Duodenal mucosa (tissue), 2 donors: ENCODE data around the gene CAMKK1.

ENCODE experiments used
- H3K27ac ChIP-seq: one replicate; pipeline ENCODE4 v1.7.0; 2013; ENCODE audit warnings: low read depth, low read length
- H3K27me3 ChIP-seq, 2 donors: one replicate each; pipeline ENCODE4 v1.7.0; 2013; ENCODE audit warnings: low read length in 2 of 2, control low read depth in 1 of 2; ENCODE audit not compliant: insufficient read depth in 2 of 2, control insufficient read depth in 1 of 2
- H3K36me3 ChIP-seq, 2 donors: one replicate each; pipeline ENCODE4 v1.7.0; 2013; ENCODE audit warnings: low read length in 2 of 2, control low read depth in 1 of 2; ENCODE audit not compliant: insufficient read depth in 2 of 2, control insufficient read depth in 1 of 2
- H3K4me1 ChIP-seq, 2 donors: one replicate each; pipeline ENCODE4 v1.7.0; 2013; ENCODE audit warnings: low read length in 2 of 2, control low read depth in 1 of 2; ENCODE audit not compliant: insufficient read depth in 2 of 2, control insufficient read depth in 1 of 2
- H3K4me3 ChIP-seq, 2 donors: one replicate each; pipeline ENCODE4 v1.7.0; 2013; ENCODE audit warnings: low read length in 2 of 2, low read depth in 1 of 2
- H3K9ac ChIP-seq, 2 donors: one replicate each; pipeline ENCODE4 v1.7.0; 2013; ENCODE audit warnings: low read length in 2 of 2, low read depth in 1 of 2
- H3K9me3 ChIP-seq, 2 donors: one replicate each; pipeline ENCODE4 v1.7.0; 2013; ENCODE audit warnings: low read length in 2 of 2, control low read depth in 1 of 2; ENCODE audit not compliant: control insufficient read depth in 1 of 2

CAMKK1 gene

DNA sequence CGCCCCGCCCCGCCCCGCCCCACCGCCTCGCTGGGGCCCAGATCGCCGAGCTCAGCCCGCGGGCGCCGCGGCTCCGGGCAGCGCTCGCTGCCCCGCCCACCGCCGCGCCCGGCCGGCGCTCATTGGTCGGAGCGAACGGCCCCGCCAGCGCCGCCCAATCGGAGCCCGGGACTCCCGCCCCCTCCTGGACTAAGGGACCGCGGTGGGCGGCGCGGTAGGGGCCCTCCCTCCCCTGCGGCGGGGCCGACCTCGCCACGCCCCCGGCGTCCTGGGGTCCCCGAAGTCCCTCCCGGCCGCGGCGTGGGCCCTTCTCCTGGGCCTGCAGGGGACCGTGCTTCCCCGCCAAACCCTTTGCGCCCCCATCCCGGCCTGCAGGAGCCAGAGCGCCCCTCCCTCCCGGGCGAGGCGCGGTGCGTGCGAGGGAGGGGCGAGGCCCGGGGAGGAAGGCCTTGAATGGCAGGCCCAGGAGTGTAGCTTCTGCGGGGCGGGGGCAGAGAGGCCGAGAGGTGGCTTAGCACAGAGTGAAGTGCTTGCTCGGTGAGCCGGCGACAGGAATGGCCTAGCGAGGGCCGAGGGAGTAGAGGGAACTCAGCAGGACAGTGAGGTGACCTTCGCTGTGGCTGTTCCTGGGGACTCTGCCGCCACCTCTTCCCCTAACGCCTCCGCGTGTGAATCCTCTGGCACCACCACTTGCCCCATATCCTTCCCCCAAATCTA, at the start of gene CAMKK1:
Gene CAMKK1, minus strand, starts transcription at position 51 of the 717 bp plus-strand sequence. CDS start 7,366 bp downstream, outside the sequence.
- peak within 1 kb of the TSS; percentile 50 to 82 for H3K9ac ChIP-seq
- no peaks in the 10 kb centered on the region for H3K27me3 ChIP-seq
- H3K4me3 ChIP-seq = peak within 1 kb of the TSS; percentile 62 to 71
- peak within 1 kb of the TSS; percentile 65 for H3K27ac ChIP-seq
- H3K9me3 ChIP-seq = no peaks in the 10 kb centered on the region
- H3K36me3 ChIP-seq = no peaks in the 10 kb centered on the region
- H3K4me1 ChIP-seq = peaks cover 34 to 55% of the 10 kb centered on the region in 2 donors

DNA sequence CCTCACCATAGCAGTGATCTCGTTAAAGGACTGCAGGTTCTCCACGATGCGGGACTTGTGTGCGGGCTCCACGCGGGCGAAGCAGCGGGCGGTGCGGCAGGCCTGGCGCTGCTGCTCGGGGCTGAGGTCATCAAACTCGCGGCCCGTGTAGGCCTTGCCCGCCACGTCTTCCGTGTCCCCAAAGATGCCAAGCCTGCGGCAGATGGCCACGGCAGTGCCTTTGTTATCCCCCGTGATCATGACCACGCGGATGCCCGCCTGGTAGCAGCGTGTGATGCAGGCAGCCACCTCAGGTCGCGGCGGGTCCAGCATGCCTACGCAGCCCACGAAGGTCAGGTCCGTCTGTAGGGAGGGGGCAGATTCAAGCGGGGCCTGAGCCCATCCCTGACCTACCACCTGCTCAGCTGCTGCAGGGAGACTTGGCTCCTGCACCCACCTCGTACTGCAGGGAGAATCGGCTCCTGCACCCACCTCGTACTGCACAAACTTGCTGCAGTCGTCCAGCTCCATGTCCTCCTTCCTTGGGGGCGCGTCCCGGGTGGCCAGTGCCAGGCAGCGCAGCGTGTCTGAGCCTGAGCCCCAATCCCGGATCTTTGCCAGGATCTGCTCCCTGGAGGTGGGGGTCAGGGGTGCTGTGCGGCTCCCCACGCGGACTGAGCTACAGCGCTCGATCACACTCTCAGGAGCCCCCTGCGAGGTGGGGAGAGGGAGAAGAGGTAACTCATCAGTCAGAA, 48.3 kb upstream of the CAMKK1 start:
- Histone ChIP-seq H3K27ac (no peak overlapping the region), H3K36me3 (peaks cover 30 to 75% of the 10 kb centered on the region in 2 donors), H3K4me1 (peaks cover 0 to 4% of the 10 kb centered on the region in 2 donors), H3K27me3 (no peaks in the 10 kb centered on the region), H3K9ac (no peak overlapping the region), H3K4me3 (no peak overlapping the region), H3K9me3 (no peaks in the 10 kb centered on the region)

DNA sequence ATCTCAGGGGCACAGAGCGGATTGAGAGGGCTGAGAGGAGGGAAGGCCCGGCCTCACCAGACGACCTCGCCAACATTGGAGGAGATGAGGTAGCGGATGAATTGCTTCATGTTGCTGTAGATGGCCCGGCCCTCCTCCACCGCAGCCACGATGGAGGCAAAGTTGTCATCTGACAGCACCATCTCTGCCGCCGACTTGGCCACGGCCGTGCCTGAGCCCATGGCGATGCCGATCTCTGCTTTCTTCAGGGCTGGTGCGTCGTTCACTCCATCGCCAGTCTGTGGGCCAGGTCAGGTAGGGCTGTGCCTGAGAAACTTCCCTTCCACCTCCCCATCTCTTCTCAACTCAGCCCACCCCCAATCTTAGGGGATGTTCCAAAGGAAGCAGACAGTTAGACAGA, 44.5 kb upstream of the CAMKK1 start:
- Histone ChIP-seq H3K36me3 (peaks cover 28 to 64% of the 10 kb centered on the region in 2 donors), H3K9me3 (no peaks in the 10 kb centered on the region), H3K27ac (no peak overlapping the region), H3K27me3 (no peaks in the 10 kb centered on the region), H3K4me3 (no peak overlapping the region), H3K4me1 (no peaks in the 10 kb centered on the region), H3K9ac (no peak overlapping the region)

DNA sequence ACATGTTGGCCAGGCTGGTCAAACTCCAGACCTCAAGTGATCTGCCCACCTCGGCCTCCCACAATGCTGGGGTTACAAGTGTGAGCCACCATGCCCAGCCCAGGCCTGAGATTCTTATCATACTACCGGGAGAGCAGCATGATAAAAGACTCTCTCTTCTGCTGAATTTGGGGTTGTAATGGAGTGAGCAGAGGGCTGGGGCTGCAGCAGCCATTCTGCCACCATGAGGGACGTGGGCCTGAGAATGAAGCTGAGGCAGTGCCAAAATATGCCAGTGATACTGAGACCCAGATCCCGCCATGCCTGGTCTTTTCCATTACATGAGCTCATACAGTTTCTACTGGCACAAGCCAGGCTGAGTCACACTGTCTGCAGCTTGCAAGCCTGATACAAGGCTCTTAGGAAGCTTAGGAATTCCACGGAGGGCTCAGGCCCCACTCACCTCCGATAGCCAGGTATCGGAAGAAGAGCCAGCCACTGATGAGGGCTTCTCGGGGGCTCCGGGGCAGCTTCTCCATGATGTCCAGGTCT, 43.0 kb upstream of the CAMKK1 start:
- Histone ChIP-seq H3K4me1 (no peaks in the 10 kb centered on the region), H3K9ac (no peak overlapping the region), H3K27me3 (no peaks in the 10 kb centered on the region), H3K27ac (no peak overlapping the region), H3K4me3 (no peak overlapping the region), H3K9me3 (no peaks in the 10 kb centered on the region), H3K36me3 (peaks cover 22 to 51% of the 10 kb centered on the region in 2 donors)

DNA sequence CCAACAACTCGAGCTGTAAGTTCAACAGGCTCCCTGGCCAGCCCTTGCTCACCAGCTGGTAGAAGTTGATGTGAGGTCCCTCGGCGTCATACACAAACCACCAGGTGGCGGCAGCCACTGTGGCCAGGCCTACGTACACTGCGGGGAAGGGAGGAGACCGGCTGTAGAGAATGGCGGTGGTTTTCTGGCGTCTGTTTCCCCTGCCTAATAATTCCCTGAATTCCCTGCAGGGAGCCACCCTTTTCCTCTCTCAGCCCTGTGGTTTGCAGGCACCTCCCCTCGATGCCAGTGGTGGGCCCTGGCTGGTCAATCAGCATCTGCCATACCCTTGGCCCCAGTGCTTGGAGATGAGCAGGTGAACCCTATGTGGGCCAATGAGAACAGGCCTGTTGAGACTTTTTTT, 42.3 kb upstream of the CAMKK1 start:
- no peaks in the 10 kb centered on the region for H3K27me3 ChIP-seq
- H3K36me3 ChIP-seq = peaks cover 22 to 45% of the 10 kb centered on the region in 2 donors
- no peaks in the 10 kb centered on the region for H3K4me1 ChIP-seq
- H3K9me3 ChIP-seq = no peaks in the 10 kb centered on the region
- H3K27ac ChIP-seq = no peak overlapping the region
- no peak overlapping the region for H3K4me3 ChIP-seq
- no peak overlapping the region for H3K9ac ChIP-seq

DNA sequence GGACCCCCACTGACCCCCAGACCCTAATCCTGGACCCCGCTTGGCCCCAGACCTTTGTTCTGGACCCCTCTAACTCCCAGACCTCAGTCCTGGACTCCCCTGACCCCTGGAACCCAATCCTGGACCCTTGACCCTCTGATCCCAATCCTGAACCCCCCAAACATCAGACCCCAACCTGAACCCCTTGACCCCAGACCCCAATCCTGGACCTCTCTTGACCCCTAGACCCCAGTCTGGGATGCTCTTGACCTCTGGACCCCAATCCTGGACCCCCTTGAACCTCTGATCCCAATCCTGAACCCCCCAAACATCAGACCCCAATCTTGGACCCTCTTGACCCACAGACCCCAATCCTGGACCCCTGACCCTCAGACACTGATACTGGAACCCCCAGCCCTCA, 36.9 kb upstream of the CAMKK1 start:
- no peak overlapping the region for H3K4me3 ChIP-seq
- no peak overlapping the region for H3K9ac ChIP-seq
- no peaks in the 10 kb centered on the region for H3K27me3 ChIP-seq
- H3K27ac ChIP-seq = no peak overlapping the region
- no peaks in the 10 kb centered on the region for H3K9me3 ChIP-seq
- H3K36me3 ChIP-seq = peaks cover 5 to 27% of the 10 kb centered on the region in 2 donors
- H3K4me1 ChIP-seq = no peaks in the 10 kb centered on the region

DNA sequence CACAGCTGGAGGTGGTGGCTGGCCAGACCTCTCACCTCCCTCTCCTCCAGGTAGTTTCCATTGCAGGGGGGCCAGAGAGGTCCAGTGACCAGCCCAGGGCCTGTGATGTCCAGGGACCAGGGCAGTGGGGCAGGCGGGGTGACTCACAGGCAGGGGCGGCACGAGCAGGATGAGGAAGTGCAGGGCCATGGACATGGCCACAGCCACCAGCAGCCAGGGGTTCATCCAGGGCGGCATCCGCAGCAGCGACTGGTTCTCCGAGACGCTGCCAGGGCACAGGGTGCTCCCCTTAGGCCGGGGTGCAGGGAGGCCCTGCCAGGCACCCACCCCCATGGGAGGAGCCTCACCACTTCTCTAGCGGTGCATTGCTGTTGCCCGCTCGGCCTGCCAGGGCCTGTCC, 36.3 kb upstream of the CAMKK1 start:
- Histone ChIP-seq H3K4me3 (no peak overlapping the region), H3K4me1 (peaks cover 0 to 3% of the 10 kb centered on the region in 2 donors), H3K27me3 (no peaks in the 10 kb centered on the region), H3K9me3 (no peaks in the 10 kb centered on the region), H3K27ac (no peak overlapping the region), H3K36me3 (peaks cover 5 to 25% of the 10 kb centered on the region in 2 donors), H3K9ac (no peak overlapping the region)

DNA sequence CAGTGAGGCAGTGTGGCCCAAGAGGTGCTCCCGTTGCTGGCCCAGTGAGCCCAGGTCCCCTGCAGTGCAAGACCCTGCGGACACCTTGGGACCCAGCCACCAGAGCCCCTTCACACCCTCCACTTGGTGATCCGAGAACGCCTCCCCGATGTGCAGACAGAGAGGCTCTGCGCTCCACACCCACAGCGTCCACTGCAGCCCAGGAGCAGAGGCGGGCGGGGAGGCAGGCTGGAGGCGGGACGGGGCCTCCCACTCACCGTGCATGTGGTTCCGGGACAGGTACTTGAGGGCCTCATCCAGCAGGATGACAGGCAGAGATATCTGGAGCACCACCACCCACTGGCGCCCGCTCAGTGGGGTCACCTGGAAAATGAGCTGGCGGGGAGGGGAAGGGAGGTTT, 35.6 kb upstream of the CAMKK1 start:
- Histone ChIP-seq H3K9ac (no peak overlapping the region), H3K9me3 (no peaks in the 10 kb centered on the region), H3K4me1 (peaks cover 0 to 3% of the 10 kb centered on the region in 2 donors), H3K36me3 (peaks cover 5 to 23% of the 10 kb centered on the region in 2 donors), H3K27me3 (no peaks in the 10 kb centered on the region), H3K4me3 (no peak overlapping the region), H3K27ac (no peak overlapping the region)

DNA sequence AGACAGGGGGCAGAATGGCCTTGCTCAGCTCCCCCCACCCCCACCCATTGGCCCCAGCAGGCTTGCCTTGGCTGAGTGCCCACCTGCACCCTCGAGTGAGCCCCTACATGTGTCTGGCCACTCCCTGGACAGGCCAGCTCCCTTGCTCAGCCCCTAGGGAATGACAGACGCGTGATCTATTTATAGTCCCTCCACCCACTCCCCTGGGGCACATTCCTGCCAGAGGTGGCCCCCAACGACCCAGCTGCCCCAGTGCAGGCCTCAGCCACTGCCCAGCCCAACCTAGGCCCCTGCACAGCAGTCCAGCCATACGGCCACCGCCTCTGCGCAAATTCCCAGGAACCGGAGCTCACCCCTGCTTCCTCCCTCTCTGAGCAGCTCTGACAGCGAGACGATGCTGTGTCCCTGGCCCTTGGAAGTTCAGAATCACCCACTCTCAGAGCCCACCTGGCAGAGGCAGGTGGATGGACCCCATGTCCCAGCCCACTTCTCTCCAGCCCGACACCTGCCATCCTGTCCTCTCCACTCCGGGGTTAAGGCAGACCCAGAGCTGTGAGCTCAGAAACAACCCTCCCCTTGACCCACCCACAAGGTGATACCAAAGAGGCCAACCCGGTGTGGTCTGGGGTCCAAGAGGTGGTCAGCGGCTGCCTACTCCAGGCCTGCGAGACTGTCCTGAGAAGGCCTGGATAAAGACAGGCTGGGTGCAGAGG, 34.9 kb upstream of the CAMKK1 start:
- peaks cover 0 to 3% of the 10 kb centered on the region in 2 donors for H3K4me1 ChIP-seq
- H3K27me3 ChIP-seq = no peaks in the 10 kb centered on the region
- no peak overlapping the region for H3K4me3 ChIP-seq

More for the DNA sequence above, 34.9 kb upstream of the CAMKK1 start:
- Histone ChIP-seq H3K27ac (no peak overlapping the region), H3K9ac (no peak overlapping the region), H3K9me3 (no peaks in the 10 kb centered on the region), H3K36me3 (peaks cover 5 to 23% of the 10 kb centered on the region in 2 donors)
